ENCODE data around the gene BANK1.

The BANK1 gene

GRCh38 chr4:101853028-101853427, 62.5 kb downstream of the BANK1 start:
- H3K4me3 ChIP-seq (ENCODE audit: low read depth, low read length): no peak overlapping the region
- DNase-seq (ENCODE audit: low read depth): no peak
- no peak for TF ChIP-seq CTCF (IDR thresholded peaks at IDR 0.05; ENCODE audit: low read depth, low read length, missing control alignments)

- H3K4me3 ChIP-seq (ENCODE audit: low read depth, low read length): no peak overlapping the region
- DNase-seq (ENCODE audit: low read depth): no peak
- TF ChIP-seq CTCF (IDR thresholded peaks at IDR 0.05; ENCODE audit: low read depth, low read length, missing control alignments): no peak
These were observed 63.2 kb downstream of the BANK1 start for GRCh38 chr4:101853691-101854090.

- no peak for TF ChIP-seq CTCF (IDR thresholded peaks at IDR 0.05; ENCODE audit: low read depth, low read length, missing control alignments)
These were observed 64.7 kb downstream of the BANK1 start for GRCh38 chr4:101855239-101855638.

GRCh38 chr4:101856149-101856548, 65.6 kb downstream of the BANK1 start:
- H3K4me3 ChIP-seq (ENCODE audit: low read depth, low read length): no peak overlapping the region
- no peak for TF ChIP-seq CTCF (IDR thresholded peaks at IDR 0.05; ENCODE audit: low read depth, low read length, missing control alignments)
- no peak for DNase-seq (ENCODE audit: low read depth)

More at GRCh38 chr4:101855239-101855638, 64.7 kb downstream of the BANK1 start:
- DNase-seq (ENCODE audit: low read depth): no peak
- no peak overlapping the region for H3K4me3 ChIP-seq (ENCODE audit: low read depth, low read length)

DNA sequence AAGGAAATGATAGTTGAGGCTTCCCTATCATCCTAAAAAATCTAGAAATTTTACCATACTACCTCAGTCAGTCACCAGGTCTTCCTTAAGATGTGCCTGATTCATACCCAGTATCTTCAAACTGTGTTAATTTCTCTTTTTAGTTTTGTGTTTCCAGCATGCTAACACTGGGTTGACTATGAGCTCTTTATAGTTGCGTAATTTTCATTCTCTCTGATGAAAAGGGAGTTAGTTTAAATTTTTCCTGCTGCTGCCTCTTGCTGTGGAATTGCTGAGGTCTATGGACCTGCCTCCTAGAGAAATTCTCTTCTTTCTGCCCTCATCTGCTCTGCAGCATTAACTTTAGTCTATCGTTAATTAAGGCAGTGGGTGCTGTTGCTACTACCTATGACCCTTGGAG, 66.6 kb downstream of the BANK1 start:
- no peak overlapping the region for H3K4me3 ChIP-seq (ENCODE audit: low read depth, low read length)
- DNase-seq (ENCODE audit: low read depth): no peak
- no peak for TF ChIP-seq CTCF (IDR thresholded peaks at IDR 0.05; ENCODE audit: low read depth, low read length, missing control alignments)

- DNase-seq (ENCODE audit: low read depth): no peak
- no peak for TF ChIP-seq CTCF (IDR thresholded peaks at IDR 0.05; ENCODE audit: low read depth, low read length, missing control alignments)
- H3K4me3 ChIP-seq (ENCODE audit: low read depth, low read length): no peak overlapping the region
These were observed 68.1 kb downstream of the BANK1 start for GRCh38 chr4:101858641-101859040.

GRCh38 chr4:101862595-101862994, 72.1 kb downstream of the BANK1 start:
- DNase-seq (ENCODE audit: low read depth): no peak
- no peak for TF ChIP-seq CTCF (IDR thresholded peaks at IDR 0.05; ENCODE audit: low read depth, low read length, missing control alignments)
- H3K4me3 ChIP-seq (ENCODE audit: low read depth, low read length): no peak overlapping the region
